LNCaP clone FGC (cell line): Measurements from ENCODE around the gene KRTAP10-11.
"Not testable (repeated sequence)": the region's sequence is repeated elsewhere in the genome, so short reads cannot be mapped to it uniquely, and the experiment has no call there.

Experiments
- DNase-seq: peaks from one replicate; pipeline ENCODE4 v3.0.0-alpha.2; 2011; ENCODE audit warnings: low read depth
- H3K4me3 ChIP-seq: 2 replicates; pipeline ENCODE4 v1.5.1; 2011; ENCODE audit warnings: mild to moderate bottlenecking, low read depth, low read length, control low read depth
- TF ChIP-seq, protein P1 (sequence below): IDR thresholded peaks from 2 replicates; pipeline ENCODE4 v1.5.1; 2012; ENCODE audit warnings: mild to moderate bottlenecking; ENCODE audit not compliant: control insufficient read depth, insufficient read depth; ENCODE audit errors: extremely low read depth

KRTAP10-11 gene

DNA sequence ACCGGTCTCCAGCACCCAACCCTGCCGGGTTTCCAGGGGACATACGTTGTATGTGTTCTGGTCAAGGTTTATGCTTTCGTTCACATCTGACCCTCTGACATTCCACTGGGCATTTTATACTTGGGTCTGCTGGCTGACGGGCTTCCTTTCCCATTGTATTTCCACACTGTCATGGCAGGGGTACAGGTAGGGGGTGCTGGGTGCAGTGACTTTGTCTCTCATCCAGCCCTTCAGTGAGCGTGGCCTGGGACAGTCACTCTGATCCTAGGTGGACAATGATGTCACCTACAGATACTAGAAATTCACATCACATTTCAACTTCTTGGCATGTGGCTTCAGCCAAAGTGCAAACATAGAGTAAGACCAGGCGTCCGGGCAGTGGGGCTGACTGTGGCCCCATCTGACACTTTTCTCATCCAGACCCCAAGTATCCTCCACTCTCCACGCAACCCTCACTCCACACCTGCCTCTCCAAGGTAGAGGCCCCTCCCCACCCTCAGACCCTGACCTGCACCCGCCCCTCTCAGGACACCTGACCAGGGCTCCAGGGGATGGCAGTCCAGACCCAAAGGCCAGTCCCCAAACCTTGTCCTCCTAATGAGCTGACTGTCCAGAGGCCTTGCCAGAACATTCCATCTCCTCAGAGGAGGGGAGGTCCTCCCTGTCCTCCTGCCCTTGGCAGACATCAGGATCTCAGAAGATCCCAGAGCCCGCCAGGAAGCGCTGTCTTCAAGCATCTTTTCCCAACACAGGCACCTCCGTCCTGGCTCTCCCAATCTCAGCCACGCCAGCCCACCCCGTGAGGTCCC lies 9.8 kb upstream of the KRTAP10-11 start:
- no peak for DNase-seq
- TF ChIP-seq, protein P1, sequence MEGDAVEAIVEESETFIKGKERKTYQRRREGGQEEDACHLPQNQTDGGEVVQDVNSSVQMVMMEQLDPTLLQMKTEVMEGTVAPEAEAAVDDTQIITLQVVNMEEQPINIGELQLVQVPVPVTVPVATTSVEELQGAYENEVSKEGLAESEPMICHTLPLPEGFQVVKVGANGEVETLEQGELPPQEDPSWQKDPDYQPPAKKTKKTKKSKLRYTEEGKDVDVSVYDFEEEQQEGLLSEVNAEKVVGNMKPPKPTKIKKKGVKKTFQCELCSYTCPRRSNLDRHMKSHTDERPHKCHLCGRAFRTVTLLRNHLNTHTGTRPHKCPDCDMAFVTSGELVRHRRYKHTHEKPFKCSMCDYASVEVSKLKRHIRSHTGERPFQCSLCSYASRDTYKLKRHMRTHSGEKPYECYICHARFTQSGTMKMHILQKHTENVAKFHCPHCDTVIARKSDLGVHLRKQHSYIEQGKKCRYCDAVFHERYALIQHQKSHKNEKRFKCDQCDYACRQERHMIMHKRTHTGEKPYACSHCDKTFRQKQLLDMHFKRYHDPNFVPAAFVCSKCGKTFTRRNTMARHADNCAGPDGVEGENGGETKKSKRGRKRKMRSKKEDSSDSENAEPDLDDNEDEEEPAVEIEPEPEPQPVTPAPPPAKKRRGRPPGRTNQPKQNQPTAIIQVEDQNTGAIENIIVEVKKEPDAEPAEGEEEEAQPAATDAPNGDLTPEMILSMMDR, result no peak
- H3K4me3 ChIP-seq, result no peak overlapping the region

DNA sequence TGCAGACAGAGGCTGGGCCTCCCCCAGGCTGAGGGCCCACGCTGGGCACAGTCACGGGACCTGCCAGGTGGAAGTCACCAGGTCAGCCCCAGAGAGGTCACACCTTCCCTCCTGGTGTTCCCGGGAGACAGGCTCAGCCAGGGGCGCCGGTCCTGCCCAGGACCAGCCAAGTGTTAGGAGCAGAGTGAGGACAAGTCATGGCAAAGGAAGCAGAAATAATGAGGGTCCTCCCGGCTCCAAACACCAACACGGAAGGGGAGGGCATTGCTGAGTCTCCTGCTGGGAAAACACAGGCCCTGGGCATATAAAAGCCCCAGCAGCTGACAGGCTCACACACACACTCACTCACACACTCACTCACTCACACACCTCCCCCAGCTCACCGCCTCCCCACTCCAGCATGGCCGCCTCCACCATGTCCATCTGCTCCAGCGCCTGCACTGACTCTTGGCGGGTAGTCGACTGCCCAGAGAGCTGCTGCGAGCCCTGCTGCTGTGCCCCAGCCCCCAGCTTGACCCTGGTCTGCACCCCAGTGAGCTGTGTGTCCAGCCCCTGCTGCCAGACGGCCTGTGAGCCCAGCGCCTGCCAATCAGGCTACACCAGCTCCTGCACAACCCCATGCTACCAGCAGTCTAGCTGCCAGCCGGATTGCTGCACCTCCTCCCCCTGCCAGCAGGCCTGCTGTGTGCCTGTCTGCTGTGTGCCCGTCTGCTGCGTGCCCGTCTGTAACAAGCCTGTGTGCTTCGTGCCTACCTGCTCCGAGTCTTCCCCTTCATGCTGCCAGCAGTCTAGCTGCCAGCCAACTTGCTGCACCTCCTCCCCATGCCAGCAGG lies 9.0 kb upstream of the KRTAP10-11 start, which contains the start of gene KRTAP10-10:
KRTAP10-10 (plus strand) TSS at position 339 of the 833 bp plus-strand sequence; CDS start at position 401, 62 bp downstream.
- H3K4me3 ChIP-seq, result no peak within 1 kb of the TSS
- no peak for DNase-seq
- TF ChIP-seq, protein P1, result no peak

DNA sequence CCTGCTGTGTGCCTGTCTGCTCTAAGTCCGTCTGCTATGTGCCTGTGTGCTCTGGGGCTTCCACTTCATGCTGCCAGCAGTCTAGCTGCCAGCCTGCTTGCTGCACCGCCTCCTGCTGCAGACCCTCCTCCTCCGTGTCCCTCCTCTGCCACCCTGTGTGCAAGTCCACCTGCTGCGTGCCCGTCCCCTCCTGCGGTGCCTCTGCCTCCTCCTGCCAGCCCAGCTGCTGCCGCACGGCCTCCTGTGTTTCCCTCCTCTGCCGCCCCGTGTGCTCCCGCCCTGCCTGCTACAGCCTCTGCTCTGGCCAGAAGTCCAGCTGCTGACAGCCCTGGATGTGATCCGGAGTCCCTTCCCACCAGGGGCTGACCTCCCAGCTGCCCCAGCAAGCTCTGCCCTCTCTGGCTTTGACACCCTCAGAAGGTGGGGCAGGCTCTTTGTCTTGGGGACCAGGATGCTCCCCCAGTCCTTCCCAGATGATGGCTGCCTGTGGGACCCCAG lies 8.3 kb upstream of the KRTAP10-11 start:
- DNase-seq, result not testable (repeated sequence)

DNA sequence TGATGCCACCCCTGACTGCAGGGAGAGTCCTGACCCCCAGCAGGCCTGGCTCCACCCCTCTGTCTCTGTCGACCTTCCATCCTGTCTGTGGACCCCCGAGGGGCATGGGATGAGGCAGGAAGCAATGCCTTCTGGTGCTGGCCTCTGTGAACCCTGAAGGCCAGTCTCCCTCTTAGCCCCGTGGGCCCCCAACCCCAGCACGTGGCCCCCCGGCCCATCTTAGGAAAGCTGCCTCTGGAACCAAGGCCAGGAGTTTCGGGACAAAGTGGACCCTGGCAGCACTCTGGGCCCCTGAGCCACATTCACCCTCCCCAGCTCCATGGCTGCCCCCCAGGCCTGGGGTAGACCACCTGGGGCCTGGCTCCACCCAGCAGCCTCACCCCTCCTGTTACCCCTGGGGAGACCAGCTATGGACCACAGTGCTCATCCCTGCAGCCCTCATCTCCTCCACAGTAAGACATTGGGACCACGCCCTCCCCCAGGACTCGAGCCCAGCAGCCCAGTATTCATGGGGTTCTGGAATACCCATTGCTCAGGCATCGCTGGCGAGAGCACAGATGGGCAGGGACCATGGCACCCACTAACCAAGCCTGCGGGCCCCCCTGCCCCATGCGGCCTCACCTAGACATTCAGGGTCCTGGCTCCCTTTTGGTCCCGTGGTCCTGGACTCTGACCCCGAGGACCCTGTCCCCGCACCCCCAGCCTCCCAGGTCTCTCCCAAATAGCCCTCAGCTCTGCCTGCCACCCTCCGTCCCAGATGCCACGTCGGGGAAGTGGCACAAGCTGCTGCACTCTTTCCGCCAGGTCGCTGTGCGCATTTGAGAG lies 7.5 kb upstream of the KRTAP10-11 start:
- not testable (repeated sequence) for H3K4me3 ChIP-seq, DNase-seq

More for the DNA sequence above, 8.3 kb upstream of the KRTAP10-11 start:
- not testable (repeated sequence) for H3K4me3 ChIP-seq

DNA sequence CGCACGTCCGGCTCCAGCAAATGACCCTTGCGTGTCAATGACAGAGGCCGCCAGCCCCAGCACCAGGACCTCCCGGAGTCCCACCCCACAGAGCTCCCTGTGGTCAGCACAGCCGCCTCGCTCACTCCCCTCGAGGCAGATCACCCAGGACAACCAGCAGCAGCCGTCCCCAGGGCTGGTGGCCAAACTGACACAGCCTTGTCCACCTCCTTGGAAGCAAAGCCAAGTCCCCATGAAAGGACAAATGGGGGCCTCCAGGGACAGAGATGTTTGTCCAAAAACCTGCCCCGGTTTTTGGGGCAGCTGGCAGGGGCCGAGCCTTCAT lies 6.9 kb upstream of the KRTAP10-11 start:
- no peak for DNase-seq
- H3K4me3 ChIP-seq, result no peak overlapping the region
- TF ChIP-seq, protein P1, result no peak

DNA sequence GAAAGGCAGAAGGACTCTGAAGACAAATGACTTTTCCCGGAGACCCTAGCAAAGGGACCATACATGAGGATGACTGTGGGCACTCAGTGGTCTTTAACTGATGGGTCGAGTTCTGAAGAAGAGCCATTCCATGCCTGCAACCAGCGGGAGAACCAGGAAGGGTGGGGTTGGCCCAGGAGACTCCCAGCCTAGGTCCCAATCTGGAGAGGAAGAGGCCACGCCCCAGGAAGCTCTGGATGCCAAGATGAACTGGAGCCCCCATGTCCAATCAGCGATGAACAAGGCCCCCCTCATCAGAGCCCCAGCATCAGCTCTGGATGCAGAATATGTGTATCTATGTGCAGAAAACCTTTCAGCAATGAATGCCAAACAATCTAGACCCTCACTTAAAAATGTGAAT lies 5.5 kb upstream of the KRTAP10-11 start:
- no peak for DNase-seq
- no peak overlapping the region for H3K4me3 ChIP-seq
- TF ChIP-seq, protein P1, result no peak

DNA sequence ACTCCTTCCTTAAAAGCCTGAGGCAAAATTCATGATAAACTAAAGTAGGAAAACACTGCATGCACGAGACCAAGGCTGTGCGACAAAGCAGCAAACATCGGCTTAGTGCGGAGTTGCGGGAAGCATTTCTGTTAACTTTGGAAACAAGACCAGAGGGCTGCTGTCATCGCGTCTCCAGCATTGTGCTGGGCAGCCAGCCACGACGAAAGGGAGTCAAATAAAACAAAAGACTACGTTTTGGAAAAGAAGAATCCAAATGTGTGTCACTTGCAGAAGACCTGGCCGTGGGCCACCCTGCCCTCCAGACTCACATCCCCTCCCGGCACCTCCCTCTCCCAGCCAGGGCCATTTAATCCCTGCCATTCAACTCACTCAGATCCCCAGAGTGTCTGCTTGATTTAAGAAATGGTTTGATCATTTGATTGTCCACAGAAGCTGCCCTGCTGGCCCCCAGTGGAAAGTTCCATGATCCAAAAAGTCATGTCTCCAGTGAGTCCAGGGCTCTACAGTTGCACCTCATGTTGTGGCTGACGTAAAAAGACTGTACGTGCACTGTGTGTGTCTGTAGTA lies 2.4 kb upstream of the KRTAP10-11 start:
- DNase-seq, result no peak
- TF ChIP-seq, protein P1, result no peak
- no peak overlapping the region for H3K4me3 ChIP-seq
